Mesenteric fat pad (tissue), 1 donor: ENCODE data around the gene OR4K2. TPM values are rescaled to one million over a fixed set of nuclear protein-coding genes. Genes with fewer than 3 reads are reported as not detected.

Experiments used
- total RNA-seq: library from RNA; stranded (reverse); fragmentation: NEBNext Ultra II Directional; extraction: Animal tissue kit (Norgen Biotek cat#: 25700); gene quantifications from one replicate; pipeline ENCODE4 v1.2.1, GENCODE V29; 2021
- donor health status: DM: yes; HTN: yes; CAD: no.

The OR4K2 gene
- total RNA-seq, 1 donor from 2014 or later: not detected

Other genes with a start within 250 kb of the OR4K2 start
- not detected for gene OR11H2, start 161.3 kb upstream of the OR4K2 start, total RNA-seq
- not detected for gene OR4Q3, start 131.6 kb upstream of the OR4K2 start, total RNA-seq
- gene OR4M1, start 101.6 kb upstream of the OR4K2 start, total RNA-seq: not detected
- not detected for gene OR4N2, start 71.4 kb upstream of the OR4K2 start, total RNA-seq
- not detected for gene OR4K5, start 45.5 kb downstream of the OR4K2 start, total RNA-seq
- not detected for gene OR4K1, start 55.8 kb downstream of the OR4K2 start, total RNA-seq
- not detected for gene OR4K15, start 100.4 kb downstream of the OR4K2 start, total RNA-seq
- gene OR4Q2, start 127.0 kb downstream of the OR4K2 start, total RNA-seq: not detected
- gene OR4K14, start 144.2 kb downstream of the OR4K2 start, total RNA-seq: not detected
- gene OR4K13, start 160.9 kb downstream of the OR4K2 start, total RNA-seq: not detected
- not detected for gene OR4L1, start 184.9 kb downstream of the OR4K2 start, total RNA-seq
- gene OR4K17, start 235.6 kb downstream of the OR4K2 start, total RNA-seq: not detected